Measurements from ENCODE around the gene TACC2. TPM values are rescaled to one million over a fixed set of nuclear protein-coding genes. Genes with fewer than 3 reads are reported as not detected.

Gene TACC2
- total RNA-seq, 5 donors from 2014 or later (not counting 1 experiment from before 2014, with no cell fraction given), result 0.46 to 0.70 (median 0.60) TPM; not detected in 2

DNA sequence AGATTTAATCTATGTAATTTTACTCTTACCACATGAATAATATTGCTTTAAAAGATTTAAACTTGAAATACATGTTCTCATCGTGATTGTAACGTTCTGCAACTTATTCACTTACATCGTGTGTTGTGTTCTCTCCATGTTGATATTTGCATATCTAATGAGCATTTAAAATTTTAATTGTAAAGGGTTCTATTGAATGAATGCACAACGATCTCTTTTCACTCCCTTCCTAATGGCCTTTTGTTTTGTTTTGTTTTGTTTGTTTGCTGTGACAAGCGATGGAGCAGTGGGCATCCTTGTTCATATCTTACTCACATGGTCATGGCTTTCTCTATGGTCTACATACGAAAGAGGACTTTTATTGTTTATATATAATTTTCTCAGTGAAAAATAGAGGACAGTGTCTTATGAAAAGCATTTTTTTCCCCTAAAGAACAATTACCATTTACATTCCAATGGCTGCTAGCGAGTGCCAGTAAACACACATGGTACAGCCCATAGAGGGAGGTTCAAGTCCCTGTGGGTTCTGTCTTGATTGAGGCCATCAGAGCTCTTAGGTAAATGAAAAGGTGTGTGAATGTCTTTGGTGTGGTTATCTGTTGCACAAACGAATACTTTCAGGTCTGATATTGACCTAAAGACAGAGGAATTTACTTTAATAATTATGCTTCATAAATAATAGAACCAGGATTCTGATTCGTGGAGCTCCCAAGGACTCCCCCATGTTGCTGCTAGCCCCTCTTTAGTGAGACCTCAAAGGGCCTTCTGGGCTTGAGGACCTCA, 314.5 kb downstream of the TACC2 start:
- no peak overlapping the region for H3K27ac Mint-ChIP-seq
- Histone ChIP-seq H3K27ac (ENCODE audit: low read length) (no peak overlapping the region), H3K4me3 (ENCODE audit: control insufficient read depth in 1 of 2, extremely low read depth in 1 of 2, low read length in 1 of 2) (no peak overlapping the region), H3K9me3 (no peaks in the 10 kb centered on the region), H3K36me3 (ENCODE audit: control insufficient read depth in 2 of 2, extremely low read depth in 1 of 2, insufficient read depth in 1 of 2, low read length in 1 of 2) (no peaks in the 10 kb centered on the region), H3K4me1 (ENCODE audit: control insufficient read depth in 1 of 2, extremely low read depth in 1 of 2, insufficient read depth in 2 of 2, low read length in 2 of 2) (peaks cover 0 to 8% of the 10 kb centered on the region in 2 experiments), H3K27me3 (replicated peaks in 1 of 2; ENCODE audit: control insufficient read depth in 2 of 2, extremely low read depth in 1 of 2, insufficient read depth in 2 of 2, low read length in 1 of 2) (peaks cover 0 to 13% of the 10 kb centered on the region in 2 experiments)
- CTCF ChIA-PET, result interaction anchor here in 1 of 2 donors (2.3 kb wide), 1 partner anchor 131 kb away, joined by 13 read pairs; no protein-coding TSS in a partner anchor
- WGBS (ENCODE audit: insufficient coverage), result 86% methylated on average over 1 of the region's 9 CpGs
- ATAC-seq (replicated peaks in 1 of 4), result no peak
- no peak overlapping the region for H3K4me3 Mint-ChIP-seq
- H3K36me3 Mint-ChIP-seq, result no peaks in the 10 kb centered on the region
- H3K9me3 Mint-ChIP-seq, result peaks cover 4 to 8% (median 8%) of the 10 kb centered on the region in 3 donors
- no peak for DNase-seq
- H3K4me1 Mint-ChIP-seq, result peaks cover 4 to 7% (median 7%) of the 10 kb centered on the region in 3 donors
- POLR2A ChIA-PET, result no interaction called here
- peaks cover 0 to 4% of the 10 kb centered on the region in 2 donors for H3K27me3 Mint-ChIP-seq

Other genes starting within 250 kb of the TACC2 start
- 10 to 100 TPM; 18.6 to 28.9 (median 26.0) TPM for gene ATE1, start 61.1 kb upstream of the TACC2 start, total RNA-seq
- 10 to 100 TPM; 41.6 to 79.7 (median 77.5) TPM for gene NSMCE4A, start 13.9 kb upstream of the TACC2 start, total RNA-seq